ENCODE measurements around the gene CCDC174. TPM values are rescaled to one million over a fixed set of nuclear protein-coding genes. Genes with fewer than 3 reads are reported as not detected.

Gene CCDC174
- total RNA-seq, 4 donors from 2014 or later: 16.1 to 27.7 (median 20.0) TPM

- WGBS, 2 donors: 72 to 82% methylated on average over 5 of the region's 5 CpGs
- H3K4me3 ChIP-seq (ENCODE audit: low read depth, poor library complexity, severe bottlenecking): no peak overlapping the region
- intact Hi-C loops (cut with DNase I; ENCODE audit: low total_unique reads): no loop called here
- no peak for DNase-seq (ENCODE audit: low spot score in 2 of 2)
- no peak for TF ChIP-seq POLR2A (IDR thresholded peaks at IDR 0.05)
- TF ChIP-seq CTCF (IDR thresholded peaks at IDR 0.05): no peak
Measured at GRCh38 chr3:14631101-14631497, 20.5 kb upstream of the CCDC174 start.

- DNase-seq (ENCODE audit: low spot score in 2 of 2): no peak
- intact Hi-C loops (cut with DNase I; ENCODE audit: low total_unique reads): no loop called here
- TF ChIP-seq CTCF (IDR thresholded peaks at IDR 0.05) (no peak), POLR2A (IDR thresholded peaks at IDR 0.05) (no peak)
- WGBS, 2 donors: 79 to 82% methylated on average over 8 of the region's 8 CpGs
- no peak overlapping the region for H3K4me3 ChIP-seq (ENCODE audit: low read depth, poor library complexity, severe bottlenecking)
Measured at GRCh38 chr3:14631687-14632441, 19.7 kb upstream of the CCDC174 start.

DNA sequence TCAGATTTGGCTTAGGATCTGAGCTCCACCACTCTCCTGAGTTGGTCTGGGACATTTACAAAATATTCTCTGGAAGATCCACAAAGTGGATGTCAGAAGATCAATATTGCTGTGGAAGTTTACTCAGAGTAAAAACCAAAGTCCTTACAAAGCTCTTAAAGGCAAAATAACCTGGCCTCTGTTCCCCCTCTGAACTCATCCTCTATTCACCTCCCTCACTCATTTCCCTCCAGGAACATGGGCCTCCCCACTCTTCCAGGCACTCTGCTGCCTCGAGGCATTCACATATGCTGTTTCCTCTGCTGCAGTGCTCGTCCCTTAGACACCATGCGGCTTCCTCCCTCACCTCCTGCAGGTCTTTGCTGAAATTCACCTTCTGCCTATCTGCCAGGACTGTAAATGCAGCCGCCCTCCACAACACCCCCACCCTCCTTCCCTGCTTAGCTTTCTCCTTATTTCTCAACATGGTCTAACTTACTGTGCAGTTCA is 19.1 kb upstream of the CCDC174 start:
- no peak for TF ChIP-seq CTCF (IDR thresholded peaks at IDR 0.05)
- TF ChIP-seq POLR2A (IDR thresholded peaks at IDR 0.05): no peak
- intact Hi-C loops (cut with DNase I; ENCODE audit: low total_unique reads): no loop called here
- no peak overlapping the region for H3K4me3 ChIP-seq (ENCODE audit: low read depth, poor library complexity, severe bottlenecking)
- no peak for DNase-seq (ENCODE audit: low spot score in 2 of 2)
- WGBS, 2 donors: 44 to 46% methylated on average over 4 of the region's 4 CpGs

- intact Hi-C loops (cut with DNase I; ENCODE audit: low total_unique reads): no loop called here
- H3K4me3 ChIP-seq (ENCODE audit: low read depth, poor library complexity, severe bottlenecking): no peak overlapping the region
- TF ChIP-seq CTCF (IDR thresholded peaks at IDR 0.05) (no peak), POLR2A (IDR thresholded peaks at IDR 0.05) (no peak)
- DNase-seq (ENCODE audit: low spot score in 2 of 2): no peak
- 88 to 91% methylated on average over 2 to 6 of the region's 6 CpGs for WGBS, 2 donors
Measured at GRCh38 chr3:14633417-14633816, 18.1 kb upstream of the CCDC174 start.

GRCh38 chr3:14633819-14634424 is 17.6 kb upstream of the CCDC174 start:
- intact Hi-C loops (cut with DNase I; ENCODE audit: low total_unique reads): no loop called here
- TF ChIP-seq POLR2A (IDR thresholded peaks at IDR 0.05): no peak
- TF ChIP-seq CTCF (IDR thresholded peaks at IDR 0.05): no peak
- WGBS, 2 donors: 41 to 43% methylated on average over 8 of the region's 8 CpGs
- DNase-seq (ENCODE audit: low spot score in 2 of 2): no peak
- H3K4me3 ChIP-seq (ENCODE audit: low read depth, poor library complexity, severe bottlenecking): no peak overlapping the region
